HG03159 (cell line): ENCODE results near the gene PAK1.

Experiments used
- ATAC-seq: cut with Tn5 transposase; IDR thresholded peaks from one replicate; pipeline ENCODE4 v1.9.1; 2021; ENCODE audit warnings: mild to moderate bottlenecking, moderate library complexity; ENCODE audit not compliant: unreplicated experiment

PAK1 gene

DNA sequence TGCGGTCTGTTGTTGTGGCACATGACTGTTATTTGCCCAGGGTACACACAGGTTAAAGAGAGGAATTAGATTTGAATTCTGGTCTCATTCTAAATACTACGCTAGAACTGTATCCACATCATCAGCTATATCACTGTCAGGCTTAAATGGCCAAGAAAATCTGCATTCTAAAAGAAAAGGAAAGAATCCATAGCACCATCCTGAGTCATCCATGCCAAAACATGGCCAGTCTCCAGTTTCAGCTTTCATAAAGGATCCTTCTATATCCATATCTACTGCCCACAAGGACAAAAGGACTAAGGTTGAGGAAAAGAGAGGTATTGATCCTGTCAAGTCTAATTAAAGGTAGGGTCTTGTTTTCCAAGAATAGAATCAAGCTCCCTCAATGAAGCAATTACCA lies 98.8 kb downstream of the PAK1 start:
- ATAC-seq: no peak

- ATAC-seq: no peak
Measured at GRCh38 chr11:77374611-77375031, 99.3 kb downstream of the PAK1 start.

GRCh38 chr11:77374108-77374507 lies 99.8 kb downstream of the PAK1 start:
- ATAC-seq: no peak

DNA sequence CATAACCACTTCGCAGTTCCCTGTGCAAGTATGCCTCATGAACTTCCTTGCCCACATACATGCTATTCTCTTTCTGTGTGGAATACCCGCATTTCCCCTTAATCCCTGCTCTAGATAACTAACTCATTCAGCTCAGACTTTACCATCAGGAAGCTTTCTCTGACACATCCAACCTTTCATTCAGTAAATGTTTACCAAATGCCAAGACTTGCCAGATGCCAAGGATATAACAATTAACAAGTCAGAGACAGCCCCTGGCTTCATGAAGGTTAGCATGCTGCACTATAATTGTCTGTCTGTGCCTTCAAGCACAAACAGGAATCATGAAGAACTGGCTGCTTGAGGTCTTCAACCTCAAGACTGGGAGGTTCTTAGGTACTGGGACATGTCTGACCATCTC lies 101.2 kb downstream of the PAK1 start:
- no peak for ATAC-seq

DNA sequence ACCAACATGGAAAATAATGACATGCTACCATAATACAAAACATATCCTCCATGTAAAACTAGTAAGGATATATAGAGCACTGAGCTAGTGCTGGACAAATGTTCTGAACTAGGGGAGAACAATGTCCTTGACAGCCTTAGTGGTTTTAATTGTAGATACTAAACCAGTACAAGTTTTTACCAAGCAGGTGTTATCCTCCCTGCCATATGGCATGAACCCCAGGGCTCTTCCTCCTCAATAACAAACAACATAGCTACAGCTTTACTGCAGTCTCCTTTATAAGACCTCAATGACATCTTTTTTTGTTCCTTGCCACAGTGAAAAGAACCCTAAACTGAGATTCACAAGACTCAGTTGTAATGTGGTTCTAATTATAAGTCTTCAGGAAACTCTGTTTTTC lies 102.2 kb downstream of the PAK1 start:
- ATAC-seq: no peak

DNA sequence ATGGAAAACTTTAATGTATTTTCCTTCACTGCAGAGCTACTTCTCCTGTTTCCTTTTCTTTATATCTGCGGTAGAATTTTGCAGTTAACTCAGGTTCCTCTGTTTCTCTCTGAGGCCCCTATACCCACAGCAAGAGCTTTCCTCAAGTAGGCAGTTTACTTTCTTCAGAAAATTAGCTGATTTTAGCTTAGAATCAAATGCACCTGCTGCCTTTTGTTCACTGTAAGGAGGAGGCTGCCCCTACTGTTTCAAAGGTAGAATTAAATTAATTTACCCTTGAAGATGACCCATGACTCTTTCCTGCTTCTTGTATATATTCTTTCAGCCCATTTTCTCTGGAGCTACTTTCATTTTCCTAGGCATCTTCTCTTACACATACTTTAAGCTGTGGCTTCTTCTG lies 103.7 kb downstream of the PAK1 start:
- no peak for ATAC-seq

GRCh38 chr11:77361184-77361583 lies 112.7 kb downstream of the PAK1 start:
- no peak for ATAC-seq

GRCh38 chr11:77359481-77359880 lies 114.4 kb downstream of the PAK1 start:
- no peak for ATAC-seq

DNA sequence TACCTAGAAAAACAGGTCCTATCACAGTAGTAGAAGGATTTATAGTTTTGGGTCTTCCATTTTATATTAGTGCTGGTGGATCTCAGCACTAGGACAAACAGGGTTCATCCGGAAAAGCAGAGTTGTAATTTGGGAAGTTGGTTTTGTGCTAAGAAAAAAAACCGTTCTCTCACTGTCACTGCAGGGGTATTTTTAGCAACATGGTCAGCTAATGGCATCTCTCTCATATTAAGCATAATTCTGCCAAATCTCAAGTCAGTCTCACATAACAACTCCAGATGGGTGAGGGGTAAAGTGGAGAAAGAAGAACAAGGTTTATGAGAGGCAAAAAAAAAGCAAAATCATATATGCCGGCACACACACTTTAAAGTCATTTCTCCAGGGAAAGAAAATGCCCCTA lies 120.8 kb downstream of the PAK1 start:
- ATAC-seq: no peak

GRCh38 chr11:77351281-77351886 lies 122.5 kb downstream of the PAK1 start:
- ATAC-seq: no peak

GRCh38 chr11:77347948-77348347 lies 125.9 kb downstream of the PAK1 start:
- ATAC-seq: no peak

- no peak for ATAC-seq
Measured at GRCh38 chr11:77346906-77347603, 126.8 kb downstream of the PAK1 start.

DNA sequence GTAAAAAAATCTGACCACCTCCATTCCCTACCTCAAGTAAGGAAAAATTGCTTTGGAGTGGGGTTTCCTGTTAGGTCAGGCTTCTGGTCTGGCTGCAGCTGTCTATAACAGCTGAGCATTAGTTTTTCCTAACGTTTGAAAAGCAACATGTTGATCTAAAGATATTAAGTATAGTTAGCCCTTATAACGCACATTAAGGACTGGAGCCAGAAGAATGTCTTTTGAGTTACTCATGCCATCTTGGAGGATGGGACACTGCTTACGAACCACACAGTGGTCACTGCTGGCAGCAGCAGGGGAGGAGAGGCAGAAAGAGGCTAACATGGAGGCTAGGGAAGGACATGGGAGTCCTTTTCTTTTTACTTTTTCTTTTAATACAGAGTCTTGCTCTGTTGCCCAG lies 128.3 kb downstream of the PAK1 start:
- ATAC-seq: no peak

- no peak for ATAC-seq
Measured at GRCh38 chr11:77340501-77340900, 133.4 kb downstream of the PAK1 start.

GRCh38 chr11:77332259-77332658 lies 141.6 kb downstream of the PAK1 start:
- ATAC-seq: no peak

GRCh38 chr11:77325159-77325558 lies 148.7 kb downstream of the PAK1 start:
- no peak for ATAC-seq

- no peak for ATAC-seq
Measured at GRCh38 chr11:77324508-77324907, 149.4 kb downstream of the PAK1 start.

GRCh38 chr11:77322926-77323590 lies 150.8 kb downstream of the PAK1 start:
- no peak for ATAC-seq

GRCh38 chr11:77322506-77322905 lies 151.4 kb downstream of the PAK1 start:
- ATAC-seq: no peak

DNA sequence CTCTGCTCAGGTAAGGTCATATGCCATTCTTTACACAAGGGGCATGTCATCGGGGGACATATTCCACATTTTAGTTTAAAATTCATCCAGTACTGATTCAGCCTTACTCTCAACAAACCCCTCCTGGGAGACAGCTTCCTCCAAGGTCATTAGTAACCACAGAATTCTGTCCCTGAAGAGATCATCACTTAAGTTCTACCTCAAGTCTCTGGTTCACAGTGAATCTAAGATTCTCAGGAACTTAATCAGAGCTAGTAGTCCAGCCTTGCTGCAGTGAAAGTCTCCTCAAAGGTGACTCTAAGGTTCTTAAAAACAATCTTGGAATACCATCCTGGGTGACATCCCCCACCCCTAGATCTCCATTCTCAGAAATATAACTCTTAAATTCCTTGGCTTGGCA lies 153.5 kb downstream of the PAK1 start:
- no peak for ATAC-seq

GRCh38 chr11:77318600-77318999 lies 155.3 kb downstream of the PAK1 start:
- no peak for ATAC-seq

- ATAC-seq: no peak
Measured at GRCh38 chr11:77316733-77317342, 157.1 kb downstream of the PAK1 start.
